SKM-1 (cell line): ENCODE results near the gene CAMKMT.
"Not testable (repeated sequence)": the region's sequence is repeated elsewhere in the genome, so short reads cannot be mapped to it uniquely, and the experiment has no call there.

Experiments used
- DNase-seq: peaks from one replicate; lab custom pipeline; 2025; ENCODE audit not compliant: unreplicated experiment; lab: John Stamatoyannopoulos, UW

Gene CAMKMT

DNA sequence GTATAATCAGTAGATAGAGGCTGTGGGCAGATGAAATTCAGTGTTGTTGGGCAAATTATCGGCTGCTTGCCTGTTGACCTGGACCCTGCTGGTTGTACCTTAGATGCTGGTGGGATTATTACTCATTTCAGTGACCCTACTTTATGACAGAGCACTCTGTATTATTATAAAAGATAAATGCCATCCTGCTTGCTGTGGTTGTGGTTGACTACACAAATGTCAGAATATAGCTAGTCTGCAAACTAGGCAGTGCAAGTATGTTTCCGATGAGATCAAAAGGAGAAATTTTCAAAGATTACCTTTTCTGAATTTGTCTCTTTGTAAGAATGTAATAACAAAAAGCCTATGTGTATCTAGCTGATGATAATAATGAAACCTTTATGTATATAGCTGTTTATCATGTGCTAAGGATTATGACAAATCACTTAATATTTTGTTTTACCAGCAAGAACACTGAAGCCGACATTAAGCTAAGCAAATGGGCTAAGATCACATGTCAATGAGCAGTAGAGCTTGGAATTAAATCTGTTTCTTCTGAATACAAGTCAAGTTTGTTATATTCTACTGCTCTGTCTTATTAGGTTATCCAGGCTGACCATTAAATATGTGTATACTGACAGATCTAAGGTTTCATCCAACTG is 219.2 kb downstream of the CAMKMT start:
- DNase-seq, result no peak

DNA sequence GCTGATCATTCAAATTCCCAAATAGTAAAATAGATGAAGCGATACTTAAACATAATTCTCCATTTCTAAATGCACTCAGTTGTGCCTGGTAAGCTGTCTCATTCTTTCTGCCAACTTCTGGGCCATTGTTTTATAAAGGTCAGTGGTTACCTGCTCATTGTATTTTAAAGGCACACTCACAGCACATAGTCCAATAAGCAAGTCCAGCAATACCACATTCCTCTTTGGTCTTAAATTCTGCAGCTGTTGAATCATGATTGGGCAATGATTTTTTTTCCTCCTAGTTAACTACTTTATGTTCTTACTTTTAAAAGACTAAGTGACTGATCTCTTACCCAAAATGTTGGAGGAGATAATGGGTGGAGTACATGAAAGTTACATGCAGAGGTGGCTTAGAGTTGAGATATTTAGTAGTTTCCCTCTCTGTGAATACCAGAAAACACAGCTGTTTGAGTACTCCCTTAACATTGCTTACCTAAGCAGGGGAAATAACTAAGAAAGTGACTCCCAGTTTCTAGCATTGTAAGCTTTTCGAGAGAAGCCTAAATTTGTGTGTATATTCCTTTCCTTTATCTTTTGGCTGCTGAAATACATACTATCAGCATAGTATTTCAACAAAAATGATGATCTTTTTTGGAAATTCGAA is 220.7 kb downstream of the CAMKMT start:
- no peak for DNase-seq

DNA sequence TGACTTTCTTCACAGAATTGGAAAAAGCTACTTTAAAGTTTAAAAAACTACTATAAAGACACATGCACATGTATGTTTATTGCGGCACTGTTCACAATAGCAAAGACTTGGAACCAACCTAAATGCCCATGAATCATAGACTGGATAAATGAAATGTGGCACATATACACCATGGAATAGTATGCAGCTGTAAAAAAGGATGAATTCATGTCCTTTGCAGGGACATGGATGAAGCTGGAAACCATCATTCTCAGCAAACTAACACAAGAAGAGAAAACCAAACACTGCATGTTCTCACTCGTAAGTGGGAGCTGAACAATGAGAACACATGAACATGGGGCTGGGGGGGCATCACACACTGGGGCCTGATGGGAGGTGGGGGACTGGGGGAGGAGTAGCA is 233.9 kb downstream of the CAMKMT start:
- DNase-seq, result not testable (repeated sequence)

DNA sequence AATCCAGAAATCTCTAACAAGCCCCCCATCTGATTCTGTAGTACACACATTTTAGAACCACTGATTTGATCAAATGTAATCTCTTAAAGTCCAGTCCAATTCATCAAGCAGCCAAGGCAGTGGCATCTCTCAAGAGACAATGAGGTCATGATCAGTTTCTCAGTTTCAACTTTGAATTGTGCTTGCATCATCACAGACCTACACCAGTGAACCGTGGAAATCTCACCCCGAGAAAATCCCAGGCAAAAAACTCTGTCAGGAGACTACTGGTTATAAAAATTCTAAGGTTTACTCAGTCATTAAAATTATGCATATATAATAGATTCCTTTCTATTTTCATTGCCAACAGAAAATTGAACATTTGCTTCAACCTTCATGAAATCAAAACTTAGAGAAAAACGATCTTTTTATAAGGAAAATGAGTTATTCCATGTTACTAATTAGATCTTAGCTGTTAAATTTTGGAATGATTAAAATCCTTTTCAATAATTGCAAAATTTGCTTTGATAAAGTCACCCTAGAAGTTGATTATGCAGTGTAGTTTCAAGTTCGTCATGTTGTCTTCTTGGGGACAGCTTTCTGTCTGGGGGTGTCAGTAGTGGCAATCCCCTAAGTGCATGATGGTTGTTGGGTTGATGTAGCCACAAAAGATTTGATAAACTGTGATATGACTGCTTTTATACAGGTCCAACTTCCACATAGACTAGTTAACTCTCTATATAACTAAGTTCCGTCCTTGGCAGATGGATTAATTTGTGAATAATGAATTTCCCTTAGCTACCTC is 235.0 kb downstream of the CAMKMT start:
- DNase-seq, result no peak

DNA sequence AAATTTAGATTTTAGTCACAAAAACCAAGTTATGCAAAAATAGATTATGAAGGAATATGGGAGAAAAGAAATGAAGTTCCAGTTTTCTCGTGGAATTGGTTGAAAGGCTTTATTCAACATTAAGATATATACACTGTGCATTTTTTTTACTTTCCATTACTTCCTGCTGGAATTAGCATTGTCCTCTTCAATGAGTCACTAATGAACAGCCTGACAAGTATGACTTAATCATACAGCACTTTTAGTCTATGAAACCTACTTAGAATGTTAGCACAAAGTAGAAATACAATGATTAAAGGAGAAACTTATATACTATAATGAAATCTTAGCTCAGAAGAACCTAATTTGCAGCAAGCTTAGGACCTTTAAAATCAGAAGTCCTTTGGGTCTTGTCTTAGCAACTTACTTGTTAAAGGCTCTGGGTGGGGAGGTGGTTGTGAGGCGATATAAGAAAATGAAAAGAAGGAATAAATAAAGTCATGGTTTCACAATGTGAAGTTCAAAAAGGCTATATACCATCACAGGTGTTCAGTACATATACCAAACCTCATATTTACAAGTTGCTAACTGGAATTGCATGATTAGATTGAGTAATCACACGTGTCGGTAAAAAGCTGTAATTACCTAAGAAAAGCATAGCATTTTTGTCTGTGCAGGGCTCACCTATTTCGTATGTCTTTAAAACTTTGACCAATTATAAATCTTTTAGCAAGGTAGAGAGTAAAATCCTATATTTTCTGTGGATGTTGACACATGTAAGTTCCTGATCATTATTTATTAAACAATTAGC is 236.8 kb downstream of the CAMKMT start:
- no peak for DNase-seq

DNA sequence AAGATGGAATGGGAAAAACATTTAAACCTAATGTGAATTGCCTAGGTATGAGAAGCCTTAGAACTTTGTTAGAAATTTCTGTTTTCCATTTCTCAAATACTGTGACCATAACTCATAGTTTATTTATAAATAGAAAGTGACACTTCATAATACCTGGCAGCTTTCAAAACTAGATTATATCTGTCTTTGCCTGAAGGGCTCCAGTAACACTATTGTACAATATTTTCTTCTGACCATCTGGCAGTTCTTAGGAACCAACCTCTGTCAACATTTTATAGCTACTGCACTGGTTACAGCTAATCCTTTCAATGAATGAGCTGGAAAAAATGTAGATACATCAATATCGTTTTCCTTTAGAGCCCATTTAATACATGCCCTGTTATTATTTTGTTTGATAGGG is 237.4 kb downstream of the CAMKMT start:
- DNase-seq, result no peak

DNA sequence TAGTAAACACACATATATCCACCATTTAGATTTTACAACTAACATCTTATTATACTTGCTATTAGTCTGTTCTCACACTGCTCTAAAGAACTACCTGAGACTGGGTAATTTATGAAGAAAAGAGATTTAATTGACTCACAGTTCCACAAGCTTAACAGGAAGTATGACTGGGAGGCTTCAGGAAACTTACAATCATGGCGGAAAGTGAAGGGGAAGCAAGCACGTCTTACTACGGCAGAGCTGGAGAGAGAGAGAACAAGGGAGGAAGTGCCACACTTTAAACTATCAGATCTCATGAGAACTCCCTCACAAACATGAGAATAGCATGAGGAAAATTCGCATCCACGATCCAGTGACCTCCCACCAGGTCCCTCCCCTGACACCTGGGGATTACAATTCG is 240.7 kb downstream of the CAMKMT start:
- DNase-seq, result no peak

DNA sequence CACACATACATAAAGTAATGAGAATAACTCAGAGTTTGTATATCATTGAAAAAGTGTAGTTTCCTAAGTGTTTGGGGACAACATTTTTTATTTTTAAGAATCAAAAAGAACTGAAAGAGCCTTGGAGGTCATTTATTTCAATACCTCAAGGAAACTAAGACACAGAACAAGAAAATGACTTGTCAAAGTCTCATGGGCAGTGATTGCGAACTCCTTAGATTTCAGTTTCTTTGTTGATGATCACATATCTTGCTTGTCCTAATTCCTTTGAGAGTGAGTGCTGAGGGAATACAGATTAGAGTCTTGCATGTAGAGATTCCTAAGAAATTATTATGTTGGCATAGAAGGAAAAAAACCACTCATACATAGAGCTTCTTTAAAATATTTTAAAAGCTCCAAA is 243.8 kb downstream of the CAMKMT start:
- DNase-seq, result no peak

DNA sequence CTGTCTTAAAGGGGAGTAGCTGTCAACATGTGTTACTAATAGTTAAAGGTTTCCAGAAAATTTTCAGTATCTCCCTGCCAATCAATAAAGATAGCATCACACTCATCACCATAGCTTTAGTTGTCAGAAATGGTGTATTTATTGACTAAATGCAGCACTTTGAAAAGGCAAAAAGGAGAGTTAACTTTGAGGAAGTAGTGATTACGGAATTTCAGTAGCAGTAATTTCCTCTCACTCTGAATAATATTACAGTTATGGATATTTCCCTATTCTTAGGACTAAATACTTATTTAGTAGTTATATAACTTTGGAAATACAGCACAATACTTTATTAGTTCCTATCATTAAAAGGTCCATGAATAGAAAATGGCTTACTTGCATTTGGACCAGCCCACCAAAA is 250.5 kb downstream of the CAMKMT start:
- DNase-seq, result peak; percentile 3

DNA sequence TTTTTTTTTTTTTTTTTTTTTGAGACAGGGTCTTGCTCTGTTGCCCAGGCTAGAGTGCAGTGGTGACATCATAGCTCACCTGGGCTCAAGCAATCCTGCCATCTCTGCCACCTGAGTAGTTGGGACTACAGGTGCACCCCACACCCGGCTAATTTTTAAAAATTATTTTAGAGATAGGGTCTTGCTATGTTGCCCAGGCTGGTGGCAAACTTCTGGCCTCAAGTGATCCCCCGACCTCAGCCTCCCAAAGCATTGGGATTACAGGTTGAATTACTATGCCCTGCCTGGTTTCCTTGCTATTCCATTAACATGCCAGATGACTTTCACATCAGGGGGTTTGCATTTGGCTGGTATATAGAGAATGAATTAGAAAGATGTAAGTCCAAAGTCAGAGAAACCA is 253.2 kb downstream of the CAMKMT start:
- DNase-seq, result no peak

DNA sequence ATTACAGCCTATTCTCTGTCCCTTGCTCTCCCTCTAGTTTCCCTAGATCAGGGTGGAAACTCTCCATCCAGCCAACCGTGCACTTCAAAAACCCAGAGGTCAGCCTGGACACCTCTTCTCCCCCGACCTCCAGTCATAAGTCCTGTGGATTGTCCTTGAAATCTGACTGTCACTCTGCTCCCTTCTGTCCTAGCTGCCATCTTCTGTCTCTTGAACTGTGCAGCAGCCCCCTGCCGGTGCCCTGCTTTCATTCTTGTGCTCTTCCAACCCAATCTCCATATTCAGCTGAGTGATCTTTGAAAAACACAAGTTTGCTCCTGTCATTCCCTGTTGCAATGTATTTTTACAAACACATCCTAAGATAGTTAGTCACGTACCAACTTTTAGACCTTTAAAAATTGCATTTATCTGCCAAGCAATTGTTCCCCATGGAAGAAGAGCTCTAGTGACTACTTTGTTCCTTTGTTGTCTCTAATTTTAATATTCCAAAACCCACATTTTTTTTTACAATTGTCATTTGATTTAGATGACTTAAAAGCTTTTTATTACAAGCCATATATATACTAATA is 254.3 kb downstream of the CAMKMT start:
- DNase-seq, result no peak

DNA sequence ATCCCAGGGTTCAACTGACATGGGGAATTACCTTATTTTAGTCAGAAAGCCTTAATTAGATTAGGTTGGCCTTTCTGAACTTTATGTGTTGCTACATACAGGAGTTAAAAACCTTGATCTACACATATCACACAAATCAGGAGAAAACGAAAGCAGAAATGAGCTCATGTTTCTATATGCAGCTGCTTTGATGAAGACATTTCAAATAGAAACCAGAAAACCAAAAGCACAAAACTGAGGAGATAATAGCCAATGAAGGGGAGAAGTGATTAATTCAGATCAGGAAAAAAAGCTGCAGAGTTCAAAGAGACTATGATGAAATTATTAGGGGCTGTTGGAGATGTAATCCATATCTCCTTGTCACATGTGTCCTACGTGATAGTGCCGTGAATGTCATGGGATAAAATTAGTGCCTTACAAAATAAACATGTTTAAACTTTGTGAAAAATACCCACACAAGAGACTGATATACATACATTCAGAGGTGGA is 255.0 kb downstream of the CAMKMT start:
- no peak for DNase-seq

DNA sequence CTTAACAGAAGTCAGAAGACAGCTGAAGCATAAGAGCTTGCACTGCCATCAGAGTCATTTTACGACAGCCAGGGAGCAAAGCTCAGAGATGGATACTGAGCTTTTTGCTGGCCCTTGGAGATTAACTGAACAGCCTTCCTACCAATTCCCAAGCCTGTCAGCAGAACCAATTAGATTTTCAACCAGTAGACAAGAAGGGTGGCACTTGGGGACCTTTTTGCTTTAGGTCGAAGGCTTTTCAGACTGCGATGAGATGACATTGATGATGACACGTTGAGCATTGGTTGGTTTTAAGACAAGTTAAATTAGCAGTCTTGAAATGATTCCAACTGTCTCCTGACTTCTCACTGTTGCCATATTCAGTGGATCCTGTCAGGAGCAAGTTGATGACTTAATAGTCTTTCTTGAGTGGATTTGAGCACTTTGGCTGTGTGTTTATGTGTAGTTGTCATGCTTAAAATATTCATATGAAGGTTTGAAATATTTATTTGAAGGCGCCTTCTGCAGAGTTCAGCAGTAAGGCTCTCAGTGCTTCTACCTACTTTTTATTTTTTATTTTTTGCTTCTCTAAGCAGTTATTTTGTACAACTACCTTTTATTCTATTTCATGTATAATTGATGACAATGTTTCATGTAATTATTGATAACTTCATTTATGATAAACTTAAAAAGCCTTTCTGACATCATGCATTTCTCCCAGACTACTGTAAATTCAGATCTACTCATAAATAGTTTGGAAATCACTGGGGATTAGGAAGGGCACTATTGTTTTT is 256.7 kb downstream of the CAMKMT start:
- no peak for DNase-seq

DNA sequence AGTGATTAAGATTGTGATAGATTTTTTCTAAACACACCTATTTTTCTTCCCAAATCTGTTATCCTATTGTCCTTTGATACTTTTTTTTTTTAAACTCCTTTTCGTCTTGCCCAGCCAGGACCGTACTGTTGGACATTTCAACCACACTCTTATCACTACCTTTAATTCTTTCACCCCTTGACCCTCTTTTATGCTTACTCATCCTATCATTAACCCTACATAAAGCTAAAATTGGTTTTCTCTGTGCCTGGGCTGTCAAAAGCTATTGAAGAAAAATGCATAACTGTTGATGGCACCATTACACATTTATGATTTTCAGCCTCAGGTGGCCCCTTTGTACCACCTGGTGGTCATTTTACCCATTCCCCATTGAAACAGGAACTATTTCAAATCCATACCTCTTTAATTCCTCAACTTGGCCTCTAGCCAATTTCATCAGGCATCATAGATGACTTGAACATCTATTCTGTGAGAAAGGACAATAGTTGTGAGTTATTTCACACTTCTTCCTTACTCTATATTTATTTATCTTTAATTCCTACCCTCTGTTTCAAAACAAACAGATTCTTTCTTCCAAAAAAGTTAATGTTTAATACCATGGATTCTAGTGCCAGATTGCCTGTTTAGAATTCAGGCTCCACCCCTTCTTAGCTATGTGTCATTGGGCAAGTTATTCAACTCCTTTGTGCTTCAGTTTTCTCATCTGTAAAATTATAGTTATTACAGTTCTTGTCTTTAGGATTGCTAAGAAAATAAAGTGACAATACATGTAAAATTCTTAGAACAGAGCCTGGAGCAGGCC is 258.6 kb downstream of the CAMKMT start:
- DNase-seq, result no peak

DNA sequence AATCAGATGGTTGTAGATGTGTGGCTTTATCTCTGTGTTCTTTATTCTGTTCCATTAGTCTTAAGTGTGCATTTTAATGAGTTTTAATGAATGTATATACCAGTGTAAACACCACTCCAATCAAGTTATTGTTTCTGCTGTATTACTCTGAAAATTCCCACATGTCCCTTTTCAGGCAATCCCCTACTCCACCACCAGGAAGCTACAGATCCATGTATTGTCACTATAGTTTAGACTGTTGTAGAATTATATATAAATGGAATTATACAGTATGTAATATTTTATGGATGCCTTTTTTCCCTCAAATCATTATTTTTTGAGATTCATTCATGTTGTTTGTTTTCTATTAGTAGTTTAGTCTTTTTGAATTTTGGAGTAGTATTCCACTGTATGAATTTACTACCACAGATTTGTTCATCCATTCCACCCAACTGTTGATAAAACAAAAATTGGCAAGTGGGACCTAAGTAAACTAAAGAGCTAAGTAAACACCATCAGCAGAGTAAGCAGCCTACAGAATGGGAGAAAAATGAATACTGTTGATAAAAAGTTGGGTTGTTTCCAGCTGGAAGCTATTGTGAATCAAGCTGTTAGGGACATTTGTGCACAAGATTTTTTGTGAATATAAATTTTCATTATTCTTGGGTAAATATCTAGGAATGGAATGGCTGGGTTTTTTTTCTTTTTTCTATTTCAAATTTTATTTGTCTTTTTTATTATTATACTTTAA is 262.0 kb downstream of the CAMKMT start:
- no peak for DNase-seq

DNA sequence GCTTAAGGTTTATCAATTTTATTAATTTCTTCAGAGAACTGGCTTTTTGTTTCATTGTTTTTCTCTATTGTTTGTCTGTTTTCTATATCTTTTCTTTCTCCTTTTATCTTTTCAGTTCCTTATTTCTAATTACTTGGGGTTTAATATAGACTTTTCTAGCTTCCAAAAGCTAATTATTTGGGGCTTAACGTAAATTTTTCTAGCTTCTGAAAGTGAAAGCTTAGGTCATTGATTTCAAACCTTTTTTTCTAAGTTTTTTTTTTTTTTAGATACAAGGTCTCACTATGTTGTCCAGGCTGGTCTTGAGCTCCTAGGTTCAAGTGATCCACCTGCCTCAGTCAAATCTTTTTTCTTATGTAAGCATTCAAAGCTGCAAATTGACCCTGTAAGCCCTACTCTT is 266.6 kb downstream of the CAMKMT start:
- DNase-seq, result no peak

DNA sequence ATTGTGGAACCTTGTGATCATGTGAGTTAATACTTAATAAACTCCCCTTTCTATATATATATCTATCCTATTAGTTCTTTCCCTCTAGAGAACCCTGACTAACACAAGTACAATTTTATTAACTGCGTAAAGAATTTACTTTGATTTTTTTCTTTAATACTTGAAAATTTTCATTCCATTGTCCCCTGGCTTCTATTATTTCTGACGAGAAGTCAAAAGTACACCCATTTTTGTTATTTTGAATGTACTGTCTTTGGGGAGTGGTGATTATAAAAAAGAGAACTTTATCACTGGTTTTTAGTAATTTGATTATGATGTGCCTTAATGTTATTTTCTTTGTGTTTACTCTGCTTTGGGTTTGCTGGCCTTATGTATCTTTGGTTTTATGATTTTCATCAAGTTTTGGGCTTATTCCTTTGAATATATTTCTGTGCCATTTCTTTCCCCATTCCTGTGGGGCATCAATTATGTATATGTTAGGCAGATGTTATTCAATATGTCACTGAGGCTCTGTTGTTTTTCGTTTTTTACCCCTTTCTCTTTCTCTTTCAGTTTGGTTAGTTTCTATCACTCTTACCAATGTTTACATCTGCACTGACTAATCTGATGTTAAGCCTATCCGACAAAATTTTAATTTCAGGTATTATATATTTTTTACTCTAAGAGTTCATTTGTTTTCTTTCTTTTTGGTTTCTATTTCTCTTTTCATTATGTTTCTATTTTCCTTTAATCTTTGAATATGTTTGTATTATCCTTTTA is 271.4 kb downstream of the CAMKMT start:
- no peak for DNase-seq

DNA sequence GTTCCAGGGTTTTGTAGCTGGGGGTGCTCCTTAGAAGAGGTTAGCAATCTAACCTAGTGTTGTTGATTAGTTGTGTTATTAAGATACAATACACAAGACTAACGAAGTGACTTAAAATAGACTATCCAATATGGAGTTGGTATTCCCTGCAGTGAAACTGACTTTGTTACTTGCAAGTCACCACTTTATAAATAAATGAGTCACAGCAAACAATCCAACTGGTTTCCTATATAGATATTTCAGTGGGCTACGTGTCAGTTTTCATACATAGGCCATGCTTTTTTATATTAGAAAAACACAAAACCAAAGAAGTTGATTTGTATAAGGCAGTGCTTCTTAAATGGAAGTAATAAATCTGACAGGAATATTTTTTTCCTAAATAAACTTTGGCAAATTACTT is 274.0 kb downstream of the CAMKMT start:
- DNase-seq, result no peak
